HepG2 (cell line): ENCODE results near the gene COL5A1. TPM values are rescaled to one million over a fixed set of nuclear protein-coding genes. Genes with fewer than 3 reads are reported as not detected.
A peak's percentile ranks its signal among the peaks of the same experiment; 100 is the strongest.

Experiments
- ATAC-seq: fragments of 200-7000 bp; cut with Tn5 transposase; 3 replicates; pipeline ENCODE4 v1.9.1; 2020; ENCODE audit warnings: mild to moderate bottlenecking, moderate library complexity
- BruUV-seq: library from RNA; stranded (reverse); fragments of 400-500 nt; replicated peaks from 2 replicates; lab custom pipeline; 2021; lab: Mats Ljungman, UMichigan
- CTCF ChIA-PET: fragments of 300-600 bp; formaldehyde crosslinking; extraction: SDS; loops from one replicate; lab custom pipeline; 2021; ENCODE audit warnings: low total read pairs, inconsistent platforms, low intra/inter-chr PET ratio; lab: Yijun Ruan, JAX
- POLR2A ChIA-PET: fragments of 350-600 bp; sonication (Branson Sonifier 250); formaldehyde crosslinking; loops from one replicate; lab custom pipeline; 2020; ENCODE audit warnings: antibody characterized with exemption, inconsistent platforms; lab: Yijun Ruan, JAX
- DNase-seq: peaks from one replicate; pipeline ENCODE4 v3.0.0-alpha.2; 2015; ENCODE audit warnings: low spot score
- FAIRE-seq: peaks from 3 replicates; lab custom pipeline; 2011; peaks lifted over from hg19 to GRCh38; lab: Jason Lieb, UNC
- H2AFZ ChIP-seq: one replicate; pipeline ENCODE4 v1.6.1; 2011; ENCODE audit warnings: low read length, inconsistent platforms
- H3K27ac ChIP-seq: fragments of 300-600 bp; 3 replicates; pipeline ENCODE4 v1.8.0; 2011; ENCODE audit warnings: mixed run types, mild to moderate bottlenecking, mixed read lengths, low read length, inconsistent platforms; ENCODE audit not compliant: insufficient read depth; ENCODE audit errors: extremely low read length
- H3K27me3 ChIP-seq, 2 experiments: fragments of 200-600 bp in 1 of 2; 2 replicates in 1 of 2; 3 replicates in 1 of 2; pipeline versions ENCODE4 v1.6.0 to v1.8.0; 2011; ENCODE audit warnings: low read length in 2 of 2, mild to moderate bottlenecking in 2 of 2, moderate library complexity in 2 of 2, inconsistent platforms in 1 of 2; ENCODE audit not compliant: insufficient read depth in 2 of 2, control insufficient read depth in 1 of 2
- H3K36me3 ChIP-seq, 2 experiments: fragments of 200-600 bp in 1 of 2; replicated peaks in 1 of 2; 2 replicates in 1 of 2; 3 replicates in 1 of 2; pipeline versions ENCODE4 v1.5.1 to v1.8.0; 2011; ENCODE audit warnings: low read length in 2 of 2, inconsistent platforms in 1 of 2; ENCODE audit not compliant: insufficient read depth in 2 of 2, control insufficient read depth in 1 of 2
- H3K4me1 ChIP-seq: 2 replicates; pipeline ENCODE4 v1.5.1; 2012; ENCODE audit warnings: low read length, inconsistent platforms; ENCODE audit not compliant: insufficient read depth
- H3K4me2 ChIP-seq: 2 replicates; pipeline ENCODE4 v1.6.0; 2011; ENCODE audit warnings: low read depth, low read length, inconsistent platforms
- H3K4me3 ChIP-seq, 3 experiments: fragments of 200-600 bp in 1 of 3; sonication (generic), shearing (Covaris generic) in 1 of 3; replicated peaks in 1 of 3; 2 replicates each; pipeline ENCODE4 v1.5.1; 2011 to 2016; ENCODE audit warnings: low read length in 3 of 3, inconsistent platforms in 2 of 3, low read depth in 2 of 3, mild to moderate bottlenecking in 2 of 3, control low read depth in 1 of 3, mixed read lengths in 1 of 3; ENCODE audit not compliant: insufficient read depth in 1 of 3
- H3K79me2 ChIP-seq: one replicate; pipeline ENCODE4 v1.6.1; 2011; ENCODE audit warnings: low read length, inconsistent platforms; ENCODE audit not compliant: insufficient read depth
- H3K9ac ChIP-seq: 2 replicates; pipeline ENCODE4 v1.6.0; 2011; ENCODE audit warnings: mild to moderate bottlenecking, low read depth, low read length, inconsistent platforms; ENCODE audit not compliant: insufficient read depth
- H3K9me3 ChIP-seq: 2 replicates; pipeline ENCODE4 v1.5.1; 2012; ENCODE audit warnings: mild to moderate bottlenecking, low read length
- H4K20me1 ChIP-seq: 2 replicates; pipeline ENCODE4 v1.6.0; 2011; ENCODE audit warnings: inconsistent platforms, mild to moderate bottlenecking, low read length, moderate library complexity; ENCODE audit not compliant: insufficient read depth
- ATF3 ChIP-seq: sonication (generic); formaldehyde crosslinking; IDR thresholded peaks from 2 replicates; pipeline ENCODE4 v1.4.0; 2020; ENCODE audit warnings: missing genetic modification reagents
- GATA4 ChIP-seq: sonication (generic); IDR thresholded peaks from 2 replicates; pipeline ENCODE4 v1.6.1; 2016; ENCODE audit warnings: antibody characterized with exemption, low read depth, borderline replicate concordance
- HNF1B ChIP-seq: sonication (generic); formaldehyde crosslinking; IDR thresholded peaks from 2 replicates; pipeline ENCODE4 v1.5.1; 2020; ENCODE audit warnings: mild to moderate bottlenecking, moderate library complexity, missing genetic modification reagents
- IRF1 ChIP-seq: sonication (generic); formaldehyde crosslinking; IDR thresholded peaks from 2 replicates; pipeline ENCODE4 v1.4.0; 2020; ENCODE audit warnings: low read depth, mild to moderate bottlenecking, missing genetic modification reagents
- JUND ChIP-seq: sonication (generic); formaldehyde crosslinking; IDR thresholded peaks from 2 replicates; pipeline ENCODE4 v1.8.0; 2022; ENCODE audit warnings: mild to moderate bottlenecking, missing genetic modification reagents
- NFE2L2 ChIP-seq: fragments of 150-350 bp; IDR thresholded peaks from 2 replicates; pipeline ENCODE4 v1.6.1; 2014; ENCODE audit warnings: low read length
- NPAS2 ChIP-seq: sonication (generic); formaldehyde crosslinking; IDR thresholded peaks from 2 replicates; pipeline ENCODE4 v1.8.0; 2022; ENCODE audit warnings: mild to moderate bottlenecking, missing genetic modification reagents, borderline replicate concordance
- ZMYM4 ChIP-seq: sonication (generic); formaldehyde crosslinking; IDR thresholded peaks from 2 replicates; pipeline ENCODE4 v1.8.1; 2023; ENCODE audit warnings: mild to moderate bottlenecking, missing genetic modification reagents
- ZNF224 ChIP-seq: sonication (generic); formaldehyde crosslinking; IDR thresholded peaks from 2 replicates; pipeline ENCODE4 v1.5.0; 2020; ENCODE audit warnings: mild to moderate bottlenecking, missing genetic modification reagents
- ZNF337 ChIP-seq: sonication (generic); formaldehyde crosslinking; IDR thresholded peaks from 2 replicates; pipeline ENCODE4 v1.5.1; 2020; ENCODE audit warnings: missing genetic modification reagents, low read depth, mild to moderate bottlenecking, borderline replicate concordance
- ZNF564 ChIP-seq: sonication (generic); formaldehyde crosslinking; IDR thresholded peaks from 2 replicates; pipeline ENCODE4 v1.8.1; 2023; ENCODE audit warnings: mild to moderate bottlenecking, missing genetic modification reagents
- WGBS: methylation state at CpG from one replicate; pipeline ENCODE4 v1.1.6; 2017; ENCODE audit warnings: low lambda C conversion rate; 5-methylcytosine and 5-hydroxymethylcytosine counted together
- in situ Hi-C: cut with HindIII; loops from 2 replicates; pipeline ENCODE4 v1.10.0; 2017; ENCODE audit warnings: low pct_unique_long_range_greater_than_20kb; ENCODE audit not compliant: extremely low pct_ligation_motif_present
- intact Hi-C: fragments of 100-400 bp; cut with micrococcal nuclease; formaldehyde crosslinking; loops from one replicate; pipeline ENCODE4 v1.10.0; 2022; ENCODE audit not compliant: unreplicated experiment
- polyA plus RNA-seq, 8 experiments: library from polyadenylated mRNA; depleted of rRNA in 3 of 8; stranded (reverse) in 7 of 8; unstranded in 1 of 8; fragments of >200 nt; fragmentation: Illumina TruSeq in 4 of 8; extraction: Trizol in 4 of 8; gene quantifications; 2 replicates each; pipeline versions ENCODE4 v1.2.1 to v1.2.3, GENCODE V29; 2011 to 2016; ENCODE audit warnings: low read depth in 4 of 8, missing spikeins in 1 of 8, mixed read lengths in 1 of 8; ENCODE audit not compliant: insufficient read depth in 1 of 8
- total RNA-seq, 5 experiments: library from RNA; depleted of rRNA; stranded (reverse); fragments of >200 nt; fragmentation: Illumina TruSeq; extraction: Trizol; gene quantifications; 2 replicates each; pipeline ENCODE4 v1.2.3, GENCODE V29; 2016; ENCODE audit warnings: low read depth in 1 of 5
- TF ChIP-seq, protein P1 (sequence below): sonication (generic); formaldehyde crosslinking; IDR thresholded peaks from 2 replicates; pipeline ENCODE4 v1.5.0; 2020; ENCODE audit warnings: mild to moderate bottlenecking, missing genetic modification reagents, moderate library complexity

Gene COL5A1
- total and polyA plus RNA-seq, 2 of the 13 experiments (the other 11 are each of a cell fraction or from before 2014, with no cell fraction given) = not detected

DNA sequence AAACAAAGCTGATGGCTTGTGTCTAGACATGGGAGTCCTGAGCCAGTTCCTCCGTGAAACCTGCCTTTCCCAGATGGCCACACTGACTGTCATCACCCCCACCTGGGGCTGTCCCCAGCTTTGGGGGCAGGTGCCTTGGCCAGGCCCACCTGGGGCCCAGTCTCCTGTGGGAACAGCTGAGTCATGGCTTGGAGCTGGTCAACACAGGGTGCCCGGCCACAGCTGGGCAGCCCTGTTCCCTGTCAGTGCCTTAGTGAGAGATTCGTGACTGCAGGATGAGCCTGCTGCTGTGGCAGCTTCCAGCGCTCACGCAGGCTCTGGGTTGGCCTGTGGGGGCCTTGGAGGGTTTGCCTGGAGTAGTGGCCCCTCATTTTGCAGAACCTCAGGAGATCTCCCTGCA, 56.5 kb downstream of the COL5A1 start:
- Histone ChIP-seq H3K4me1 (no peaks in the 10 kb centered on the region), H3K9me3 (no peaks in the 10 kb centered on the region), H3K79me2 (no peaks in the 10 kb centered on the region), H3K4me2 (no peak overlapping the region), H3K27me3 (peaks cover 4 to 49% of the 10 kb centered on the region in 2 experiments; a peak in 4 of 5 replicates), H2AFZ (no peak overlapping the region), H3K9ac (no peak overlapping the region), H3K4me3 (no peak overlapping the region), H4K20me1 (no peaks in the 10 kb centered on the region), H3K36me3 (no peaks in the 10 kb centered on the region), H3K27ac (no peak overlapping the region)
- BruUV-seq = no TSS peak
- WGBS = 7% methylated on average over 3 of the region's 5 CpGs
- no peak for FAIRE-seq
- in situ Hi-C loops = loop anchor here (5.0 kb wide), 1 partner anchor 39 kb away; no protein-coding TSS in a partner anchor
- TF ChIP-seq ZNF564 (no peak), NFE2L2 (0 out of 2 replicates have a peak, but pooled peaks have one; percentile 13)
- 0 out of 3 replicates have a peak, but pooled peaks have one; percentile 10 for ATAC-seq
- intact Hi-C loops = loop anchor here (2.0 kb wide), 1 partner anchor 41 kb away; no protein-coding TSS in a partner anchor
- CTCF ChIA-PET = interaction anchor here (2.4 kb wide), 1 partner anchor 41 kb away, joined by 23 read pairs; no protein-coding TSS in a partner anchor
- POLR2A ChIA-PET = no interaction called here
- no peak for DNase-seq

DNA sequence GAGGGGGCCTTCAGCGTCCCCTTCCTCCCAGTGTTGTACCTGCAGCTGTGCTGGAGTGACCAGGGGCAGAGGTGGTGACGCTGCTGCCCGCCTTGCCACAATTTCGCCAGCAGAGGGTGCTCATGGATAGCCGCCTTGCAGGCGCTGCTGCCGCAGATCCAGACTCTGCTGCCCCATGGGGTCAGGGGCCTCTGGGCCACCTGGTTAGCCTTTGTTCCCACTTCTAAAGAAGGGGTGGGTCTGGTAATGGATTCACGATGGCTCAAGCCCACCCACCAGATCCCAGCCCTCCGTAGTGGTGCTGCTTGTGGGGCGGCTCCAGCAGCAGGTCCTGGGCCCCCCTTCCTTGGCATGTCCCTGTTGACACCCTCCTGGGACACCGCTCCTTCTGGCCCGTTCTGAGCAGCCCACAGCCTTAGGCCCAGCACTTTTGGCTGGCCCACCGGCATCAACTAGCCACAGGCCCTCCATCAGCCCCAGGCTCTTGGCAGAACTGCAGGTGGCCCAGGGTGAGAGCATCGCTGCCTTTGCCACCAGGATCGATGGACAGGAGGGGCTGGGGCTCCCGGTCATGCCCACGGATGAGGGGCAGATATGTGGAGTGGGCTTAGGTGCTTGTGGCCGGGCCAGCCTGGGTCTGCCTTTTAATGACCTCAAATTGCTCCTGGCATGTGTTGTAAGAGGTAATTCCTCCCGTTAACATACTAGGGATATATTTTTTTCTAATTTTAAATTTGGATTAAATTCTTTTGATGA, 57.2 kb downstream of the COL5A1 start:
- Histone ChIP-seq H3K27ac (no peak overlapping the region), H3K9me3 (no peaks in the 10 kb centered on the region), H3K4me3 (no peak overlapping the region), H2AFZ (no peak overlapping the region), H4K20me1 (no peaks in the 10 kb centered on the region), H3K79me2 (no peaks in the 10 kb centered on the region), H3K36me3 (no peaks in the 10 kb centered on the region), H3K27me3 (peaks cover 4 to 47% of the 10 kb centered on the region in 2 experiments; a peak in 4 of 5 replicates), H3K9ac (no peak overlapping the region), H3K4me1 (no peaks in the 10 kb centered on the region), H3K4me2 (no peak overlapping the region)
- WGBS = 30% methylated on average over 2 of the region's 19 CpGs
- no peak for FAIRE-seq
- peak; percentile 88 for ATAC-seq
- peak; percentile 50 for DNase-seq
- CTCF ChIA-PET = interaction anchor here (2.4 kb wide), 1 partner anchor 40 kb away, joined by 23 read pairs; no protein-coding TSS in a partner anchor
- POLR2A ChIA-PET = no interaction called here
- no TSS peak for BruUV-seq
- intact Hi-C loops (loop anchor here (2.0 kb wide), 1 partner anchor 40 kb away; no protein-coding TSS in a partner anchor), in situ Hi-C loops (loop anchor here (5.0 kb wide), 1 partner anchor 39 kb away; no protein-coding TSS in a partner anchor)
- TF ChIP-seq HNF1B = no peak
- TF ChIP-seq ATF3 (CRISPR knock-in tag) = no peak
- TF ChIP-seq, protein P1, sequence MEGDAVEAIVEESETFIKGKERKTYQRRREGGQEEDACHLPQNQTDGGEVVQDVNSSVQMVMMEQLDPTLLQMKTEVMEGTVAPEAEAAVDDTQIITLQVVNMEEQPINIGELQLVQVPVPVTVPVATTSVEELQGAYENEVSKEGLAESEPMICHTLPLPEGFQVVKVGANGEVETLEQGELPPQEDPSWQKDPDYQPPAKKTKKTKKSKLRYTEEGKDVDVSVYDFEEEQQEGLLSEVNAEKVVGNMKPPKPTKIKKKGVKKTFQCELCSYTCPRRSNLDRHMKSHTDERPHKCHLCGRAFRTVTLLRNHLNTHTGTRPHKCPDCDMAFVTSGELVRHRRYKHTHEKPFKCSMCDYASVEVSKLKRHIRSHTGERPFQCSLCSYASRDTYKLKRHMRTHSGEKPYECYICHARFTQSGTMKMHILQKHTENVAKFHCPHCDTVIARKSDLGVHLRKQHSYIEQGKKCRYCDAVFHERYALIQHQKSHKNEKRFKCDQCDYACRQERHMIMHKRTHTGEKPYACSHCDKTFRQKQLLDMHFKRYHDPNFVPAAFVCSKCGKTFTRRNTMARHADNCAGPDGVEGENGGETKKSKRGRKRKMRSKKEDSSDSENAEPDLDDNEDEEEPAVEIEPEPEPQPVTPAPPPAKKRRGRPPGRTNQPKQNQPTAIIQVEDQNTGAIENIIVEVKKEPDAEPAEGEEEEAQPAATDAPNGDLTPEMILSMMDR (CRISPR knock-in tag) = peak; percentile 93
- TF ChIP-seq ZNF337 (CRISPR knock-in tag) = no peak
- TF ChIP-seq GATA4 = no peak
- no peak for TF ChIP-seq IRF1 (CRISPR knock-in tag)
- no peak for TF ChIP-seq JUND (CRISPR knock-in tag)
- TF ChIP-seq ZMYM4 (CRISPR knock-in tag) = no peak
- no peak for TF ChIP-seq NPAS2 (CRISPR knock-in tag)
- no peak for TF ChIP-seq ZNF224 (CRISPR knock-in tag)
